HG03520 (cell line): ENCODE measurements around the gene DAPP1.
A peak's percentile ranks its signal among the peaks of the same experiment; 100 is the strongest.
"Not testable (repeated sequence)": the region's sequence is repeated elsewhere in the genome, so short reads cannot be mapped to it uniquely, and the experiment has no call there.

Experiments used
- ATAC-seq: cut with Tn5 transposase; IDR thresholded peaks from one replicate; pipeline ENCODE4 v1.9.1; 2021; ENCODE audit warnings: mild to moderate bottlenecking, moderate library complexity; ENCODE audit not compliant: unreplicated experiment

The DAPP1 gene

DNA sequence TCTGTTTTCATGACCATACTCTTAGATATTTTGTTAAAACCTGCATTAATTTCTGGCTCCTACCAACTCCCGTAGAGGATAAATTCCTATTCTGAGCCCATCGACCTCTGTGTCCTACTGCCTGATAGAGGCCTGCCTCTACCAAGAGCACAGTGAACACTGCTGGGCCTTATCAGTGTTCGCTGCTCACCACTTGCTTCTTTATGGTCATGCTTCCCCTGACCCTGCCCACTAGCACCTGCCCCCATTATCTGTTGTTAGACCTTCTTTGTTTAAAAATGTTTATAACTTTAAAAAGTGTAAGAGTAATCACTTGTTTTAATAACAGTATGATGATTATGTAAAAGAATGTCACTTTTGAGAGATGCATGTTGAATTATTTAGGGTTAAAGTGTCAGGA, 6.1 kb downstream of the DAPP1 start:
- ATAC-seq: no peak

- no peak for ATAC-seq
Measured at GRCh38 chr4:99824070-99824599, 7.5 kb downstream of the DAPP1 start.

- no peak for ATAC-seq
Measured at GRCh38 chr4:99825272-99825671, 8.6 kb downstream of the DAPP1 start.

DNA sequence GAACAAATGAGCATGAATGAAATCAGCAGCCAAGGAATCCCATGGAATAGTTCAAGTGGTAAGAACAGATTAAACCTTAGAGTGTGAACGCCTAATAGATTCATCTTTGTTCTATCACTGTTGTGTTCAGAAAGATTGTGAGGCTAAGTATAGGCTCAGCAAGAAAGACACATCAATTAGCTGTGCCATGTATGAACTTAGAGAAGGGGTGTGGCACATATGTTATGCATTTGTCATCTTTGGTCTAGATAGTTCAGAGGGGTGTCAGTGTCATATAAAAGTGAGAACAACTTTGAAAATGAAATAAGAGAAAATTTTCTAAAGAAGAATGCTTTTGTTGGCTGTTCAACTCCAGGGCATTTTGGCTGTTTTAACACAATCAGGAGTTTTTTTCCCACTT, 9.4 kb downstream of the DAPP1 start:
- ATAC-seq: no peak

- ATAC-seq: no peak
Measured at GRCh38 chr4:99827454-99827853, 10.8 kb downstream of the DAPP1 start.

- ATAC-seq: no peak
Measured at GRCh38 chr4:99827857-99828256, 11.2 kb downstream of the DAPP1 start.

- ATAC-seq: no peak
Measured at GRCh38 chr4:99828477-99828876, 11.8 kb downstream of the DAPP1 start.

DNA sequence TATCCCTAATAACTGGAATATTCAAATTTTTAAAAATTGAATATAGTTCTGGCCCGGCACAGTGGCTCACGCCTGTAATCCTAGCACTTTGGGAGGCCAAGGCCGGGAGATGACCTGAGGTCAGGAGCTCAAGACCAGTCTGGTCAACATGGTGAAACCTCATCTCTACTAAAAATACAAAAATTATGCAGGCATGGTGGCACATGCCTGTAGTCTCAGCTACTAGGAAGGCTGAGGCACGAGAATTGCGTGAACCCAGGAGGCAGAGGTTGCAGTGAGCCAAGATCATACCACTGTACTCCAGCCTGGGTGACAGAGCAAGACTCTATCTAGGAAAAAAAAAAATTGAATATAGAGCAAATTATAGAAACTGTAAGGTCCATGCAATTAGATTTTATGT, 13.4 kb downstream of the DAPP1 start:
- not testable (repeated sequence) for ATAC-seq

GRCh38 chr4:99832321-99832720, 15.7 kb downstream of the DAPP1 start:
- no peak for ATAC-seq

- no peak for ATAC-seq
Measured at GRCh38 chr4:99832758-99833157, 16.1 kb downstream of the DAPP1 start.

GRCh38 chr4:99833756-99834155, 17.1 kb downstream of the DAPP1 start:
- no peak for ATAC-seq

GRCh38 chr4:99834569-99834968, 17.9 kb downstream of the DAPP1 start:
- ATAC-seq: no peak

GRCh38 chr4:99835942-99836341, 19.3 kb downstream of the DAPP1 start:
- ATAC-seq: no peak

DNA sequence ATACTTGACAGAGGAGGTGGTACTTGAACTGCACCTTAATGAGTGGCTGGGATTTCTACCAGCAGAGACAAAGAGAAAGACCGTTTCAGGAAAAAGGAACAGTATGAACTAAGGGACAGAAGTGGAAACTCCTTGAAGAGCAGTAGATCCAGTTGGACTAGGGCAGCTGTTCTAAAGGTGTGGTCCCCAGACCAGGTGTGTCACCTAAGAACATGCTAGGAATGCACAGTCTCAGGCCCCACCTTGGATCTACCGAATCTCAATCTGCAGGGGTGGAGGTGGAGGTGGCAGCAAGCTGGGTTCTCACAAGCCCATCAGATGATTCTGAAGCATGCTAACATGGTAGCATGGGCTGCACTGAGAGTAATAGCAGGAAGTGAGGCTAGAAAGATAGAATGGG, 22.3 kb downstream of the DAPP1 start:
- no peak for ATAC-seq

GRCh38 chr4:99841129-99841528, 24.5 kb downstream of the DAPP1 start:
- ATAC-seq: no peak

DNA sequence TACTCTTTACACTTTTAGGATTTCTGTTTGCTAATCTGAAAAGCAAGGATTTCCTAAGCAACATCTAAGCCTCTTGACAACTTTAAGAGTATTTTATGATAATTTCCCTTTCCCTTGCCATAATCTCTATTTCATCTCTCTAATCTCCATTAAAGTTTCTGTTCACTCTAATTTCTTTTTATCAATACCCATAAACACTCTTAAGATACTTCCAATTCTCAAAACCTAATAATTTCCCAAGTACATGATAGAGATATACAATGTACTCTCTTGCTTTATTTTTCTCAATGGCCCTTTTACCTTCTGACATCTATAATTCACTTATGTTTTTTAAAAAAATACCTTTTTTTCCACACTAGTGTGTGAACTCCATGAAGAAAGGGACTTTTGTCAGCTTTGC, 26.8 kb downstream of the DAPP1 start:
- ATAC-seq: no peak

DNA sequence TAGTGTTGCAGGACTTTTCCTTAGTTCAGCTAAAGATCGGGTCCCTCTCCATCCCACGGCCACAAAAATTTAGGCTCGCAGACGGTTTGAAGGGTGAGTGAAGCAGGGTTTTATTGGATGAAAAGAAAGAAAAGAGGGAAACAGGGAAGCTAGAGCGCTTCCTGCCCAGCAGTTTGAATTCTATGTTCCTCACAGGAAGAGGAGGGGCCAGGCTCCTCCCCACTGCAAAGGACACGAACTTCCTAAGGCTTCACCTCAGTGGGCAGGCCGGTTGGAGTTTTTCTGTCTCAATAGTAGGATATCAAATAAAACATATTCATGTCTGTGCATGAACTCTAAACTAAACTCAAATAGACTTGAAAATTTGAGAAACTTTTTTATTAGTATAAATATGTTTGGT, 27.4 kb downstream of the DAPP1 start:
- no peak for ATAC-seq

DNA sequence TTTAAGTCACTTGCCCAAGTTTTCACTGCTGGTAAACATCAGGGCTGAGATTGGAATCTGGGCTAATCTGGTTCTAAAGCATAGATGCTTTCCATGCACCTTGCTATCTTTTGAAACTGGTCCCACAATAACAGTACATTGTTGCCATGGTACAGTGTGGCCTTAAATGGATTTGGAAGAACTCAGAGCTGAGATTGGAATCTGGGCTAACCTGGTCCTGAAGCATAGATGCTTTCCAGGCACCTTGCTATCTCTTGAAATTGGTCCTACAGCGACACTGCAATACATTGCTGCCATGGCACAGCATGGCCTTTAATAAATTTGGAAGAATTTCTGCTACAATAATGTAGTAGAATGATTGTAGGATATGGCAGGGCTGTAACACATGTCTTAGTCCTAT, 28.6 kb downstream of the DAPP1 start:
- no peak for ATAC-seq

DNA sequence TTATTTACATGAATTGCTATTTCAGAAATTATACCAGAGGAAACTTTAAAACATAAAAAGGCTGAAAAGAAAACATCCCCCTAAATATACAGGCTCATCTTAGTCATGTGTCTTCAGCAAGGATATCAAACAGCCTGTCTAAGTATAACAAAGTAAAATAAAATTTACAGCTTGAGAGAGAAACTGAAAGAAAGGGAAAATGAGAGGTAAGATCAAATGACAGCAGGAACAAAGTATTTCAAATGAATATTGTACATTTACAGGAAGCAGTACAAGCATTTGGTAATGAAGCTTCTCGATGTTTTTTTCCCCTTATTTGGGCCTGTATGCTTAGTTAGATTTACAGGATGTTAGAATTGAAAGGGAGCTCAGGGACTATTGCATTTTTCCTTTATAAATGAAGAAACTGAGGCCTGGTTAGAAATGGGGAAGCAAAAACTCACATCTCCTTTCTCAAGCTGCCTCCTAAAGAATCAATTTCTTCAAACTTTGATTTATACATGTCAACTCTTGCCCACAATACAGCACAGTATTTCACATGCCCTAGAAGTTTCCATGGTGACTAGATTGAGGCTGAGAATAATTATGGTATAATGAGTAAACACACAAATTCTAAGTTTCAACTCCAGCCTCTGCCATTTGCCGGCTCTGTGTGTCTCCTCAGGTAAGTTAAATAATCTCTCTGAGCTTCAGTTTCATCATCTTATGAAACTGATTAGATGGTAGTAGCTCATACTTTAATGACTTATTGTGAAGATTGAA, 29.3 kb downstream of the DAPP1 start:
- no peak for ATAC-seq

- ATAC-seq: no peak
Measured at GRCh38 chr4:99846891-99847290, 30.3 kb downstream of the DAPP1 start.

GRCh38 chr4:99847362-99847976, 30.8 kb downstream of the DAPP1 start:
- ATAC-seq: peak; percentile 52

- ATAC-seq: peak; percentile 38
Measured at GRCh38 chr4:99848591-99849001, 32.0 kb downstream of the DAPP1 start.
